Transverse colon (tissue), 4 donors: ENCODE measurements around the gene SDR39U1. TPM values are rescaled to one million over a fixed set of nuclear protein-coding genes. Genes with fewer than 3 reads are reported as not detected.
A peak's percentile ranks its signal among the peaks of the same experiment; 100 is the strongest.

Source experiments
- DNase-seq: peaks from one replicate; pipeline ENCODE4 v3.0.0-alpha.2; 2019
- H3K27ac ChIP-seq, 4 donors: fragments of 200-600 bp; sonication (generic); 2 replicates each; pipeline ENCODE4 v1.5.1; 2016 to 2018; ENCODE audit warnings: inconsistent platforms in 4 of 4
- H3K27me3 ChIP-seq: fragments of 200-600 bp; sonication (generic); 2 replicates; pipeline ENCODE4 v1.5.1; 2017; ENCODE audit warnings: inconsistent platforms
- H3K36me3 ChIP-seq, 4 donors: fragments of 200-600 bp; sonication (generic); 2 replicates each; pipeline ENCODE4 v1.5.1; 2017 to 2019; ENCODE audit warnings: inconsistent platforms in 4 of 4
- H3K4me1 ChIP-seq, 4 donors: fragments of 200-600 bp; sonication (generic); 2 replicates each; pipeline ENCODE4 v1.5.1; 2017 to 2020; ENCODE audit warnings: inconsistent platforms in 4 of 4
- H3K4me3 ChIP-seq, 4 donors: fragments of 200-600 bp; sonication (generic); 1 replicate in 1 of 4; 2 replicates in 3 of 4; pipeline versions ENCODE4 v1.5.1 to v1.6.1; 2017 to 2019; ENCODE audit warnings: inconsistent platforms in 4 of 4
- H3K9me3 ChIP-seq, 2 donors: fragments of 200-600 bp; sonication (generic); 2 replicates each; pipeline ENCODE4 v1.5.1; 2017 to 2019; ENCODE audit warnings: inconsistent platforms in 2 of 2
- EP300 ChIP-seq: sonication (generic); formaldehyde crosslinking; IDR thresholded peaks from one replicate; pipeline ENCODE4 v1.6.1; 2017; ENCODE audit warnings: antibody characterized with exemption, low read depth
- POLR2A ChIP-seq: fragments of 450-650 bp; IDR thresholded peaks from one replicate; pipeline ENCODE4 v1.6.1; 2016; ENCODE audit warnings: antibody characterized with exemption, mild to moderate bottlenecking, moderate library complexity
- POLR2AphosphoS5 ChIP-seq, 3 donors: sonication (generic); formaldehyde crosslinking; IDR thresholded peaks; one replicate each; pipeline ENCODE4 v1.6.1; 2016; ENCODE audit warnings: antibody characterized with exemption in 3 of 3
- WGBS, 2 donors: methylation state at CpG; one replicate each; pipeline ENCODE4 v1.1.5; 2018; ENCODE audit warnings: low coverage in 1 of 2; 5-methylcytosine and 5-hydroxymethylcytosine counted together
- in situ Hi-C, 4 donors: fragments of 200-750 bp; cut with MboI; loops; one replicate each; pipeline versions ENCODE4 v1.15.0 to v1.15.1; 2017; ENCODE audit warnings: low sequenced_read_pairs in 3 of 4, low pct_ligation_motif_present in 1 of 4, low pct_unique_long_range_greater_than_20kb in 1 of 4
- intact Hi-C: fragments of 100-400 bp; cut with DNase I; formaldehyde crosslinking; loops from one replicate; pipeline ENCODE4 v1.15.1; 2023; ENCODE audit warnings: low total_unique reads
- total RNA-seq, 4 donors: library from RNA; depleted of rRNA; stranded (reverse); fragments of >200 nt; gene quantifications; one replicate each; pipeline ENCODE4 v1.1.0, GENCODE V29; 2016
- TF ChIP-seq, protein P1 (sequence below), 5 experiments: fragments of 200-600 bp in 3 of 5; fragments of 450-650 bp in 2 of 5; sonication (generic) in 3 of 5; IDR thresholded peaks; 1 replicate in 2 of 5; 2 replicates in 3 of 5; pipeline ENCODE4 v1.5.1; 2016 to 2017; ENCODE audit warnings: antibody characterized with exemption in 5 of 5, inconsistent platforms in 3 of 5, mild to moderate bottlenecking in 2 of 5, moderate library complexity in 1 of 5

The SDR39U1 gene
- total RNA-seq, 4 donors from 2014 or later, result 18.3 to 202 (median 39.3) TPM

DNA sequence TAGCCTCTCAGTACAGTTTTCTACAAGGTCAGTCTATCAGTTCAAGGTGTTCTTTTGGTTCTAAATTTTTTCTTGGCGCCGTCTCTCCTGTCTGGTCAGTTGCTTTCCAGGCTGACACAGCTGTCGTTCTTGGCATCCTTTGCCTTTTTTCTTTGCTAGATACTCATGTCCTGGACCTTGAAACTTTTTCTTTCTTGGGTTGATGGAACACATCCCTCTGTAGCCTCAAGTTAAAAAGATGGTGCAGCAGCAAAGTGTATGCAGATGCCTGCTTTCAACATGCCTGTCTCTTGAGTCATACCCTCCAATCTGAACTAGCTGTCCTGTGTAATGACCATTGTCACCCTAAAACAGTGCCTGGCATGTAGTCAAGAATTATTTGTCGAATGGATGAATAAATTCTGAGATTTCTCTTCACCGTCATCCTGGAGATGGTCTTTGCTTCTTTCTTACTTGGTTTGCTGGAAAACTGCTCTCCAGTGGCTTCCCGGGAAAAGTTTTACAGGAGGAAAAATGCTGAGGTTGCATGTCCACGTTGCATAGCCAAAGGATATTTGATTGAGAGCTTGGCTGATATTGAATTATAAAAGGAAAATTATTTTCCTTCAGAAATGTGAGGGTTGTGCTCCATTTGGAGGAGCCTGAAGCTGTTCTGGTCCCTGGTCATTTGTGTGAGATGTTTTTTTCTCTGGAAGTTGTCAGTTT lies 39.1 kb downstream of the SDR39U1 start:
- H3K27ac ChIP-seq, result peak overlapping the region; percentile 30 to 49 (median 36)
- DNase-seq, result no peak
- H3K4me1 ChIP-seq, result peaks cover 16 to 50% (median 26%) of the 10 kb centered on the region in 4 donors
- intact Hi-C loops (no loop called here), in situ Hi-C loops (no loop called here)
- no peaks in the 10 kb centered on the region for H3K36me3 ChIP-seq
- 58 to 60% methylated on average over 6 to 7 of the region's 7 CpGs for WGBS, 2 donors
- TF ChIP-seq EP300, result no peak
- TF ChIP-seq, protein P1, sequence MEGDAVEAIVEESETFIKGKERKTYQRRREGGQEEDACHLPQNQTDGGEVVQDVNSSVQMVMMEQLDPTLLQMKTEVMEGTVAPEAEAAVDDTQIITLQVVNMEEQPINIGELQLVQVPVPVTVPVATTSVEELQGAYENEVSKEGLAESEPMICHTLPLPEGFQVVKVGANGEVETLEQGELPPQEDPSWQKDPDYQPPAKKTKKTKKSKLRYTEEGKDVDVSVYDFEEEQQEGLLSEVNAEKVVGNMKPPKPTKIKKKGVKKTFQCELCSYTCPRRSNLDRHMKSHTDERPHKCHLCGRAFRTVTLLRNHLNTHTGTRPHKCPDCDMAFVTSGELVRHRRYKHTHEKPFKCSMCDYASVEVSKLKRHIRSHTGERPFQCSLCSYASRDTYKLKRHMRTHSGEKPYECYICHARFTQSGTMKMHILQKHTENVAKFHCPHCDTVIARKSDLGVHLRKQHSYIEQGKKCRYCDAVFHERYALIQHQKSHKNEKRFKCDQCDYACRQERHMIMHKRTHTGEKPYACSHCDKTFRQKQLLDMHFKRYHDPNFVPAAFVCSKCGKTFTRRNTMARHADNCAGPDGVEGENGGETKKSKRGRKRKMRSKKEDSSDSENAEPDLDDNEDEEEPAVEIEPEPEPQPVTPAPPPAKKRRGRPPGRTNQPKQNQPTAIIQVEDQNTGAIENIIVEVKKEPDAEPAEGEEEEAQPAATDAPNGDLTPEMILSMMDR (IDR thresholded peaks at IDR 0.05), result no peak
- TF ChIP-seq POLR2AphosphoS5 (IDR thresholded peaks at IDR 0.05), result peak in 1 of 3 donors; percentile 13
- TF ChIP-seq POLR2A, result no peak
- H3K27me3 ChIP-seq, result no peaks in the 10 kb centered on the region
- no peak overlapping the region for H3K4me3 ChIP-seq
- H3K9me3 ChIP-seq, result no peaks in the 10 kb centered on the region

DNA sequence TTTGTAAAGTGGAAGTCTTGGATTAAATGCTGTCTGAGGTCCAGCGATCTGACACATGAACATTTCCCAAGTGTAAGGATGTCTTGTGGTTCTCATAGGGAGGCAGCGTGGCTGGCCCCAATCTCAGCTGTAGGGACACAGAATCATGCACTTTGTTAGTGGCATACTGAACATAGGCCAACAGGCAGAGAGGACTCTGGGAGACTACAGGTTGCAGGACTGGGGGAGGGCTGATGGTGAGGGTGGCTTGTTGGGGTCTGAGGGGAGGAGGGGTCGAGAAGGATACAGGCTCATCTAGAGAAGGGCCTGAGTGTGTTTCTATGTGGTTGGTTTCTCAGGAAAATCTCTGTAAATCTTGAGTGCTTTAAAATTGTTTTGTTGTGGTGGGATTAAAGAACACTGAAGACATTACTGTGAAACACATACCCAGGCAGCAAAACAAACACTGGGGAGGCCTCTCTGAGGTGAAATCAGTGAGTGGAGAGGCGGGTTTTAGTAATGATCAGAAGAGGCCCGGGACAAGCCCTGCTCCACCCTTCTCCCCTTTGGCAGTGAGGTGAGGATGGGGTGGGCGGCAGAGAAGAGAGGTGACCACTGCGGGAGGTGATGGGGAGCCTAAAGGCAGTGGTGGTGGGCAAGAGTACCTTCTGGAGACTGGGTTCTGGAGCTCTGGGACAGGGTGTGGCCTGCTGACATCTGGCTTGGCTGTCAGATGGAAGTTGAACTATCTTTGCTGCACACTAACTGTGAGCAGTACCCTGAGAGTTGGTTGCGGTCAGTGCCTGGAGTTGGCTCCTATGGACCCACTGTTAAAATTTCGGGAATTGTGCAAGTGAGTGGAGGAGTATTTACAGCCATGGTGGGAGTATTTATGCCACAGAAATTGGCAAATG lies 40.5 kb downstream of the SDR39U1 start:
- in situ Hi-C loops (no loop called here), intact Hi-C loops (no loop called here)
- TF ChIP-seq POLR2A (no peak), POLR2AphosphoS5 (IDR thresholded peaks at IDR 0.05) (no peak), EP300 (no peak)
- TF ChIP-seq, protein P1 (IDR thresholded peaks at IDR 0.05), result no peak
- WGBS, 2 donors, result 32 to 43% methylated on average over 6 to 9 of the region's 9 CpGs
- H3K4me3 ChIP-seq, result no peak overlapping the region
- peak overlapping the region; percentile 30 to 49 (median 36) for H3K27ac ChIP-seq
- DNase-seq, result no peak
- H3K4me1 ChIP-seq, result peaks cover 16 to 59% (median 35%) of the 10 kb centered on the region in 4 donors
- no peaks in the 10 kb centered on the region for H3K27me3 ChIP-seq
- H3K9me3 ChIP-seq, result no peaks in the 10 kb centered on the region
- no peaks in the 10 kb centered on the region for H3K36me3 ChIP-seq

DNA sequence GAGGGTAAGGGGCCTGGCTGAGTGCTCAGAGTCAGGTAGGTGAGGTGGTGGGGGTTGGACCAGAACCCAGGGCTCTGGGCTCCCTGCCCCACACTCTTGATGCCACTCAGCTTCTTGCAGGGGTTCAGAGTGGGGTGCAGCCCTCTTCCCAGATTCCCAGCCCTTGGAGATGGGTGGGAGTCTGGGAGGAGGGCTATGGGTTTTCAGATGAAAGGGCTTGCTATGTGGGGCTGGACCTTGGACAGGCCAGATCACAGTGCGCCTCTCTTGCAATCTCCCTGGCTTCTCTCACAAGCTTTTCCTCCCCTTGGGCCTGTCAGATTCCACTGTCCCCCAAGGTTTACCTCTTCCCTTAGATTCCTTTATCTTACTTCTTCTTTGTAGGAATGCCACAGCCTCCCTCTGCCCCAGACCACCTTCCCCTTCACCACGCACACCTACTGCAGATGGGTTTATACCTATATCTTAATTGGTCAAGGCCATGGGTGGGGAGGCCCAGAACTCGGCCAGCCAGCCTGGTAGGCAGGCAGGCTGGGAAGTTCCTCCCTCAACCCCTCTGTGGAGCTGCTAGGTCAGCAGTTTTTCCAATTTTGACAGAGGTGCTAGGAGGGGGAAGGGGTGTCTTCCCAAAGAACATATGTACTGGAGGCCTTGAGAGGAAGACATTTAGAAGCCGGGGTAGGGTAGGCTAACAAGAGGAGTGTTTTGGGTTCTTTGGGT lies 42.4 kb downstream of the SDR39U1 start:
- no peak for DNase-seq
- Histone ChIP-seq H3K27me3 (no peaks in the 10 kb centered on the region), H3K4me3 (peak overlapping the region in 2 of 4 donors; percentile 52 to 69), H3K9me3 (no peaks in the 10 kb centered on the region), H3K27ac (peak overlapping the region; percentile 74 to 84 (median 78)), H3K36me3 (no peaks in the 10 kb centered on the region), H3K4me1 (peaks cover 16 to 59% (median 35%) of the 10 kb centered on the region in 4 donors)
- TF ChIP-seq, protein P1 (IDR thresholded peaks at IDR 0.05), result no peak
- no peak for TF ChIP-seq POLR2AphosphoS5 (IDR thresholded peaks at IDR 0.05)
- in situ Hi-C loops, result no loop called here
- WGBS, 2 donors, result 41 to 57% methylated on average over 4 of the region's 4 CpGs
- intact Hi-C loops, result no loop called here

DNA sequence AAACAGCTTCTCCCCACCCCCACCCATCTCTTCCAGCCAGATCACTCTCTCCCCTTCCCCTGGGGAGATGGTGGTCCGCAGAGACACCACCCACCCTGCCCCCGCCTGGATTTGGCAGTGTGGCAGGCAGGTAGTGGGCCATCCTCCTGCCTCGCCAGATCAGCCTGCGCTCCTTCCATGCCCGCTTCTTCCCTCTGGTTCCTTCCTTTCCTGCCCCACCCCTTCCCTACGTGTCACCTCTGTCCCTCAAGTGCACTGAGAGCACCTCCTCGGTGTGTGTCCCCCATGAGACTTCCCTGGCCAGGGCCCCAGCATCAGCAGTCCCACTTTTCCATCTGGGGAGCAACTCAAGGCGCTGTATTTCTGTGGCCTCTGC lies 43.1 kb downstream of the SDR39U1 start:
- 17% methylated on average over 8 of the region's 8 CpGs; no CpG with 5 or more reads in 1 of the 2 donors for WGBS, 2 donors
- in situ Hi-C loops (no loop called here), intact Hi-C loops (no loop called here)
- TF ChIP-seq, protein P1 (IDR thresholded peaks at IDR 0.05), result no peak
- no peak for TF ChIP-seq POLR2A
- TF ChIP-seq POLR2AphosphoS5 (IDR thresholded peaks at IDR 0.05), result no peak
- no peak for TF ChIP-seq EP300
- DNase-seq, result peak; percentile 40
- Histone ChIP-seq H3K36me3 (no peaks in the 10 kb centered on the region), H3K27me3 (no peaks in the 10 kb centered on the region), H3K4me1 (peaks cover 16 to 59% (median 35%) of the 10 kb centered on the region in 4 donors), H3K9me3 (no peaks in the 10 kb centered on the region), H3K4me3 (peak overlapping the region; percentile 52 to 75 (median 63)), H3K27ac (peak overlapping the region; percentile 74 to 84 (median 78))
